GM10847 (cell line): ENCODE measurements around the gene TCFL5.

Source experiments
- POLR2A ChIP-seq: IDR thresholded peaks from 2 replicates; pipeline ENCODE4 v1.6.1; 2011; ENCODE audit not compliant: insufficient read length; ENCODE audit errors: extremely low read depth

The TCFL5 gene

DNA sequence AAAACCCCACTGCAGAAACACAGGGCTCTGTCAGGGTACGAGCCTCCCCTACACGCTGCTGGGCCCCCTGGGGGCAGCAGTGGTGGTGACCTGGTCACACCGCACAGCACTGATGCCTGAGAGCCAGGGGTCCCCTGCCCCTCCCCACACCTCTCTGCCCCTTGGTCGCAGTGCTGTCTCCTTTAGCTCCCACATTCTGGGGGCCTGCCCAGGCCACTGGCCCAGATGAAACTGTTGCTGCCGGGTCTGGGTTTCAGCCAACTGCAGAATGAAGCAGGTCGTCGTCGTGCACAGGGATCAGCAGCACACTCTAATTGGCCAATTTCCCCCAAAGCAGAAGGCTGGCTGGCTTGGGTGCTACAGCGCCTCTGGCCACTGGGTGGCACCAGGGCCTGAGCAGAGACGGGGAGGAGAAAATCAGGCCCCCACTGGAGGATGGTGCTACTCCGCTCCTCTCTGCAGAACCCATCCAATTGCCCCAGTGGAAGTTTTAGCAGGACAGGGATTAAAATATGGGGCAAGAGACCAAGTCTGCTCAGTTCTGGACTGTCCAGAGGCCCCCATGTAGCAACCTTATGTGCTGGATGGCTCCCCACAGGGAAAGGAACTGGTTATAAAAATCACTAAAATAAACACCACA lies 38.5 kb upstream of the TCFL5 start:
- TF ChIP-seq POLR2A = no peak

DNA sequence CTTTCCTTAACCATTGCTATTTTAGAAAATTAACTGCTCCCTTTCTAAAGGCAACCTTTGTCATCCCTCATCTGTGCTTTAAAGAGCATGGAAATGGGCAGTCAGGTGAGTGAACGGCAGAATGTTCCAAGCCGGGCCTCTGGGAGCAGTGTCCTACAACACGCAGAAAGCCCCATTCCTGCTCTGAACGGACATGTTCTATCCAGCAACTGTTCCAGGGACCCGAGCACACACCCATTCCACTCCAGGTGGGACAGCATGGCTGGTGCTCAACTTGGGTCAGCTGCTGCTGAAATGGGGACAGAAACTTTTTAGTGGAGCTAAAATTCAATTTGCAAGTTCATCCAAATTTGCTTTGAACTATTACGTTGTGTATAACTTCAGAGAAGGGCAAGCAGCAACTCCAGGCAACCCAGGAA lies 38.0 kb upstream of the TCFL5 start:
- no peak for TF ChIP-seq POLR2A

DNA sequence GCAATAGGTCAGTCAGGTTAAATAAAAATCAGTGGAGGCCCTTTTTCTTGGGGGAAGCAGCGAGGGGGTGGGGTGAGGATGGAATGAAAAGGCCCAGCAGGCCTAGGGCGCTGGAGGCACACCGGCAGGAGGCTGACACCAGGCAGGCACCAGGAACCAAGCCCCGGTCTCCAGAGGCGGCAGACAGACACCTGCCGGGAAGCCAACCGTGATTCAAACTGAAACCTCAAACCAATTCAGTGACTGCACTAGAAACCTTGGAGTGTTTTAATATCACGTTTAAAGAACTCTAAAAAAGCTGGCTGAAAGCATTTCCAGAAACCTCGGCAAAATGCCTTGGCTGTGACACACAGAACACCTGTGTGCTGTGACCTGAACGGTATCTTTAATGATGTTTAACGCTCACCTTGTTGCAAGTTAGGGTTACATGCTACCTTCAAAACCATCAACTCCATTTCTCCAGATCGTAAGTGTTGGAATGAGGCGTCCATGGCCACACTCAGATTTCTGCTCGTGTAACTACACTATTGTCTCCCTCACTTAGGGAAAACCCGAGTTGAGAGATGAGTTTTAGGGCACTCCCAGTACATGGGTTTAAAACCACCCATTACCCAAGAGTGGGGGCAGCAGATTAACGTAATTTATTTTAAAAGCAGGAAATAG lies 37.5 kb upstream of the TCFL5 start:
- no peak for TF ChIP-seq POLR2A

DNA sequence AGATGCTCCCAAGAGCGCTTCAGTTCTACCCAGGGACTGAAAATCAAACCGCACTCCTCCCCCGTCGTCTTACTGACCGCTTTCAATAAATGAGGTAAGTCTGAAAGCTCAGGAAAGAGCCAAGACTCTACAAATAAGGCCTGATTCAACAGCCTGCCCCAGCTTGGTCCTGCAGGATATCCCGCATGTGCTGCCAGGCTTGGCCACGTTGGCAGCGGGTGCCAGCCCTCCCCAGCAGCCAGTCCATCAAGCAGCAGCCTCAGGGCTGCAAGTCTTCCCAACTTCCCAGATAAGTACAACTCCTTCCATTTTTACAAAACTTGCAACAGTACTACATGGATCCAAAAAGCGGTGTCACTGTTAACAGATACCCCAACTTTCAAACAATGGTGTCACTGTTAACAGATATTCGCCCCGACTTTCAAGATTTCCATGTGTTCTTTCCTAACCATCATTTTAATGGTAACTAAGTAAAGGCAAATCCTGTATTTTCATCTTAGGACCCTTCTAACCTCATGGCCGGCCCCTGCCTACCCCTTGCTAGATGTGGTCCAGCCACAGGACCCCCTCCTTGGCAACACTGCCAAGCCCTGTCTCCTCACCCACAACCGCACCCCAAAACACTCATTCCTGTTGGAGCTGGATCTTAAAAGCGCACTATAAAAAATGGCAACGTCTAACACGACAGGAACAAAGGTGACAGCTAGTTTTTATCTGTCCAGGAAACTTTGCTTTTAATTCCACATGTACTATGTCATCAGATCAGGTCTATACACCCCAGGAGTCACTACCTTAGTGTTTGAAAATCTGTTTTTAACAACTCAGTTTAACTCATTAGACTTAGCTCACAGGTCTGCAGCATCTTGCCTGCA lies 36.7 kb upstream of the TCFL5 start:
- TF ChIP-seq POLR2A = no peak

DNA sequence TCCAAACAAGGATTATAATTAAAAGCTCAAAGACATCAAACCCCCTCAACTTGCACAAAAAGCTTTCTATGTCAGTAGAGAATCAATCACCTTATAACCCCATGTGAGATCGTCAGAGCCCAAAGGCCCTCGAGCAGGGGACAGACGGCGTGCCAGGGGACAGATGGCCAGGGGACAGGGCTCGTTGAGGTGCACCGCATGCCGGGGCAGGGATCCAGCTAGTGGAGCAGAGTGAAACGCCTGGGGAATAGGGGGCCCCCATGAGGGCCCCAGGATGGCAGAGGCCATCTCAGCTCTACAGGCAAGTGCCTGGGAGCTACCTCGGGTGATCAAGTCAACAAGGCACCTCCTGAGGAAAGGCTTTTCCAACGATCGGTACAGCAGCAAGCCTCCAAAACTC lies 36.0 kb upstream of the TCFL5 start:
- TF ChIP-seq POLR2A = no peak

DNA sequence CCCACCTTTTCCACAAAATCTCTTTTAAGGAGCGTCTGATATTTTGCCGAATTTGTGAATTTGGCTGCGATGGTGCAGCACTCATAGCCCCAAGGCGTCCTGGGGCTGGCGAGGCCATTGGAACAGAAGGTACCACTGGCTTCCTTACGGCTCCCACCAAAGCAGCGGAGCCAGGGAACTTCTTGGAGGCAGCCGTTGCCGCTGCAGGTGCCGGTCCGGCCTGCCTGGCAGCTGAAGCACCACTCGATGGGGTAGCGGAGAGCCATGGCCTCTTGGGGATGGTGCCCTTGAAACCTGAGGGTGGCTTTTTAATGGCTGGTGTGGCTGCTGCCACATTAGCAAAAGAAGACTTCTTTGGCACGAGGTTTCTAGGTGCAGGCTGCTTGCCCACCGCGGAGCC lies 34.9 kb upstream of the TCFL5 start:
- TF ChIP-seq POLR2A = no peak

DNA sequence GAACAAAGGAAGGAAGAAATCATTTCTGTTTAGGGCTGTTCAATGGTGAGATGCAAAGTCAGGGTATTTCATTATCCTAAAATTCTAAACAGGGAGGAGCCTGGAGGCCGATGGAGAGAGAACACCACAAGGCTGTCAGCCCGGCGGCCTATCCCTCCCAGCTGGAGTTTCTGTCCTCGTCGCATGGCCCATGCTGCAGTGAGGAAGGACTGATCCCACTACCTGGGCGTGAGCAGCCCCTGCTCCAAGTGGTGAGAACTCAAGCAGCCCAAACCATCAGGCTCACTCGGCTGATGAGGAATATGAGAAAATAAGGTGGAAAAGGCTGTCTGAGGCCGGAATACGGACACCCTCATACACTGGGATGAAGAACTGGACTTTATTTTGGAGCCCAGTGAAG lies 33.9 kb upstream of the TCFL5 start:
- no peak for TF ChIP-seq POLR2A

DNA sequence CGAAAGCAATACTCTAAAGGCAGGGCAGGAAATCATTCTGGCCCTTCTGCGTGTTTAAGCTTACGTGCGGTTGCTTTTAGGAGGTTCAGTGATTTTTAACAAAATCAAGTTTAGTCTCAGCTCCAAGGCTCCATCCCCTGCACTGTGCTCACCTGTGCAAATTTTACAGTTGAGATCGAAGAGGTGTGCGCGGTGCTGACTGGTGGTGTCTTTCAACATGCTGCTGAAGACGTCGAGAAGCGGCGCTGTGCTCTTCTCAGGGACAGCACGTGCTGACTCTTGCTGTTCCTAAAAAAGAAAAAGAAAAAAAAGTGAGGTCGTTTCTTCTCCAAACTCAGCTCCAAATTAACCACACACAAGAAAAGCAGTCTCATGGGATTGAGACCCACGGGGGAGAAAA lies 32.6 kb upstream of the TCFL5 start:
- TF ChIP-seq POLR2A = no peak

DNA sequence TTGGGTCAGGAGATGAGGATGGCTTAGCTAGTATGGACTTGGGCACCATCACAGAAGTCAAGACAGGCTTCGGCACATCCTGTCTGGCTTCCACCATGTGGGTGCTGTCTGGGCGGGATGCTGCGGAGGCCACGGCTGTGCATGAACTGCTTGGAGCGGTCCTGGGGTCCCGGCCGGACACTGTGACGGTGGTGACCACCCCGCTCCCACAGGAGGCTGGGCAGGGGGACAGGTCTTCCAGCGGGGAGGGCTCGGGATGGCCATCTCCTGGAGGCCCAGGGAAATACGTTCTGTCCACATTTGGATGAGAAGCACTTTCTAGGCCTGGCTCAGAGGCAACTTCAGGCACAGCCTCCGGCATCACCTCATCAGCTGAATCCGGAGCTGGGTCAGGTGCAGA lies 32.1 kb upstream of the TCFL5 start:
- TF ChIP-seq POLR2A = no peak

DNA sequence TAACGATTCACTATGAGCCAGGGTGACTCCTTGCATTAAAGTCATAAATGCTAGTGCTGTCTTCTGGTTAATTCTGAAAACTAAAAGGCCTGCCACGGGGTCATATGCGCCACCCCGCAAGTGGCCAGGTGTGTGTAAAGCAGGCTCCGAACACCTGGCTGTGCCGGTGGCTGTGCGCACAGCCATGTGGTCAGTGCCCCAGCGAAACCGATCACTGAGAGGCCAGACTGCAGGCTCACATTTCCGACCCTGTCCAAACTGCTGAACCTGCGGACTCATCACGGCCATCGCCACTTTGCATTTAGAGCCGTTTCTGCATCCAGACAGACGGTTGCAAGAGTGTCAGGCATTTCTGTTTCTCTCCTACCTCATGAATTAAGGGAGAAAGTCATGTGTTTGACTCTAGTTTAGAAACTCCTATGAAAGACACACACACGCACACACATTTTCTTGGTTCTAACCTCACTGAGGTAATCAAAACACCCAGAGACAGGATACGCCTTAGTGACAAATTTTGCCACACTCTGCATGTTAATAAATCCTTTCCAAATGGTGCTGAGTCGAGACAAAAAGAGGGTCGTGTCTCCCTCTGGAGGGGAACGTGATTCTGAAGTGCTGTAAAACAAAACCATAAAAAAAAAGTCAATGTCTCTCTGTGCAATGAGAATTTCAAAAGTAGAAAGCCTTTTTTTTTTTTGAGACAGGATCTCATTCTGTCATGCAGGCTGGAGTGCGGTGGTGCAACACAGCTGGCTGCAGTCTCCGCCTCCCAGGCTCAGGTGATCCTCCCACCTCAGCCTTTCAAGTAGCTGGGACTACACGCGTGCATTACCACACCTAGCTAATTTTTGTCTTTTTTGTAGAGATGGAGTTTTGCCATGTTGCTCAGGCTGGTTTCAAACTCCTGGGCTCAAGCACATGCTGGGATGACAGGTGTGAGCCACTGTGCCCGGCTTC lies 31.0 kb upstream of the TCFL5 start:
- no peak for TF ChIP-seq POLR2A

DNA sequence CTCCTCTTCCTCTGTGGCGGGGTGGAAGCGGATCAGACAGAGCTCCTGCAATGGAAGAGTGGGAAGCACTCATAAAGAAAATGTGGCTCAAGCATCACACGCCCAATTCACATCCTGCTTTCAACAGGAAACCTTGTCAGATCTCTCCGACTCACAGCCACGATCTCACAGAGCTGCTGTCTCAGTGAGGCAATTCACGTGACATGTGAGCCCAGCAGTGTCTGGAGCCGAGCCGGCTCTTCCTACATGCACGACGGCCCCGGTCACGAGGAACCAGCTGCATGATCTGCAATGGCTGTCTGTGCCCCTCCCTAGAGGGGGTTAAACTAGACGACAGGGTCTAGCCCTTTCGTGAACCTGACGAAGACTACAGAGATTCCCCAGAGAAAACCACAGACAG lies 29.5 kb upstream of the TCFL5 start:
- TF ChIP-seq POLR2A = no peak

DNA sequence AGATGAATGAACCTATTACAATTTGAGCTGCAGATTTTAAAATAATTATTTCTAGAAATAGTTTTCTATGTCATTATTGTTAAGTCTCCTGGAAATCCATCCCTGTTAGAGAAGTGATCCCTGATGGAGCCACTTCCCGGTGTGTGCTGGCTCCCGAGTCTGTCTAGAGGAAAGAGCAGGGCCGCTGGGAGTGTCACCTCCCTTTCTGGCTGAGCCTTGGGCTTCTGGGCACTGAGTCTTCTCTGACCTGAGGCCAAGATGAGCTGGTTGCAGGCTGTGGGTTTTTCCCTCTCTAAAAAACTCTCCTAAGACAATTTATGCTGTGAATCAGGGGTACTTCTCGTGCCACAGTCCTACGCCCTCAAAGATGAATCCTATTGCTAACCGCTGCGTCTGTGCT lies 28.8 kb upstream of the TCFL5 start:
- no peak for TF ChIP-seq POLR2A

DNA sequence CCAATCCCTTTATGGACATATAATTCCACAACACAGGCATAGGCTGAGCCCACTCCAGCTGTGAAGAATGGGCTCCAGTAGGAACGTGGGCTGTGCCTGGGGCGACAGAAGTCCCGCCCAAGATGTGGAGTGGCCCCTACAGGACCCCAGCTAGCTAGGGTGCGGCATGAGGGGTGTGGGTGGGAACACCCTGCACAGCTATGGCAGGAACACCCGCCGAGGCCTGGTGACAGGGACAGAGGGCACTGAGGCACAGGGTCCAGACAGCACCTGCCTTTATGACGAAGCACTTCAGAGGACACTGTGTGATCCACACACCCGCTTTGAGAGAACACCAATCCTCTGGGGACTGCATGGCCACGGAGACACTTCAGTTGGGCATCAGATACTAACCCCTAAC lies 28.2 kb upstream of the TCFL5 start:
- no peak for TF ChIP-seq POLR2A

DNA sequence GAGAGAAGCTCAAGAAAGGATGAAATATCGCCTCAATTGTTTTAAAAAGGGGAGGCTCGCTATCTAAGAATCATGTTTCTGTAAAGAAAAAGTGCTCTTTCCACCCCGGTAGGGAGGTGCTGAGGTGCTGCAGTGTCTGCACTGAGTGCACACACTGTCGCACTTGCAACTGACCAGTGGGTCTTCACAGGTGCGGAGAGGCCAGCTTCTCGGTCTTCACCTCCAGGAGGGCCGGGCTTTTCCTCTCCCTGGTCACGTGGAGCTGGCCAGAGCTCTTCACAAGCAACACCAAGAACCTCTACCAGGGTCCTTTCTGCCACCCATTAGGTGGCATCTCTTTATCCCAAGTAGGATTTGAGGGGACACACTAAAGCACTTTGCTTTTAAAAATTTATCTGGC lies 27.8 kb upstream of the TCFL5 start:
- no peak for TF ChIP-seq POLR2A

DNA sequence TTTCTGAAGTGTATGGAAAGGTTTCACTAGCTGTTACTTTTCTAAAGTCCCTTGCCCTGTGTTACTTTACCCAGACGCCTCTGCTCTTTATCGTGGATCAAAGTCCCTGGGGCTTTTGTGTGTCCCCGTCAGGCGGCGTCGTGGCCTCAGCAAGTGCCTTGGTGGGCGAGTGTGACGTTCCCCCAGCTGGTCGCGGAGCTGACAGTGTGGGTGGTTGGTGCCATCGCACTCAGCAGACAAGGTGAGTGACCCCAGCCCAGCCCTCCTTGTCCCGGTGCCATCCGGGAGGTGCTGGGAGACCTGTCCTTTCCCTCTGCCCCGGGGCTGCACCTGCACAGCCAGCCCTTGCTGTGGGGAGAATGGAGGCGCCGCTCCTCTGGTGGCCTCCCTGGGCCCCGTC lies 27.3 kb upstream of the TCFL5 start:
- no peak for TF ChIP-seq POLR2A
